GM21367 (cell line): Measurements from ENCODE around the gene ADAM19.
A peak's percentile ranks its signal among the peaks of the same experiment; 100 is the strongest.
"Not testable (repeated sequence)": the region's sequence is repeated elsewhere in the genome, so short reads cannot be mapped to it uniquely, and the experiment has no call there.

Experiments
- ATAC-seq: cut with Tn5 transposase; IDR thresholded peaks from one replicate; pipeline ENCODE4 v1.9.1; 2021; ENCODE audit not compliant: unreplicated experiment

The ADAM19 gene

DNA sequence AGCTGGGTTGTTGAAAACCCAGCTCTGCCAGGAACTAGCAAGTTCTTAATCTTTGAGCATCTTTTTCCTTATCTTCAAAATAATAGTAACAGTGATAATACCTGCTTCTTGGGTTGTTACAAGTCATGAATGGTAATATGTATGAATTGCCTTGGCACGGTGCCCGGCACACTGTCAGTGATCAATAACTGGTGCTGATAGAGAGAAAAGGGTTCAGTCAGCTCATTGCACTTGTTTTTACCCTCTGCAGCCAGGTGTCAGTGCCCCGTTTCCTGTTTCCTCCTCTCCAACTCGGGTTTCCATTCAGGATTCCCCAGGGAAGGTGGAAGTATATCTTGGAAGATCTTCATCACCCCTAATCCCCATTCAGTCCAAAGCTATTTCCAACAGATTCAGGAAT is 131.4 kb downstream of the ADAM19 start:
- no peak for ATAC-seq

DNA sequence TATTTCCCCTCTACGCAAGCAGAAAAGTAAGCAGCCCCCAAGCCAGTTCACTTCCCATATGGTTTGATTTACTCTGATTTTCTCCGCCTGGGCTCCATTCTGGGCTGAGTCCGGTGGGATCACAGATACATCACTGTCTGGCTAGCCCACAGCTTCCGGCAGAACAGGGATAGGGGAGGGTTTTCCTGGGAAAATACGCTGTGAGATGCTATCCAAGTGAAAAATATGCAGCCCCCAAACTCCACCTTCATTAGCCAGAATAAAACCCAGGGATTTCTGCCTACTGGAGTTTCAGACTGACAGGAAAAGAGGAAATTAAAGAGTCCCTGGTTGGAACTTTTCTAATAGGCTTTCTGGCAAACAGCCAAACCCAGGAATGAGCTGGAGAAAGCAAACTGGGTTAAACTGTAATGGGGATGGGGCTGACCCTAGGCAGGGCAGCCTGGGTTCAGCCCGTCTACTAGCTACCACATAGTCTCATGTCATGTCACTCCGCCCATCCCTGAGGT is 132.5 kb downstream of the ADAM19 start:
- no peak for ATAC-seq

DNA sequence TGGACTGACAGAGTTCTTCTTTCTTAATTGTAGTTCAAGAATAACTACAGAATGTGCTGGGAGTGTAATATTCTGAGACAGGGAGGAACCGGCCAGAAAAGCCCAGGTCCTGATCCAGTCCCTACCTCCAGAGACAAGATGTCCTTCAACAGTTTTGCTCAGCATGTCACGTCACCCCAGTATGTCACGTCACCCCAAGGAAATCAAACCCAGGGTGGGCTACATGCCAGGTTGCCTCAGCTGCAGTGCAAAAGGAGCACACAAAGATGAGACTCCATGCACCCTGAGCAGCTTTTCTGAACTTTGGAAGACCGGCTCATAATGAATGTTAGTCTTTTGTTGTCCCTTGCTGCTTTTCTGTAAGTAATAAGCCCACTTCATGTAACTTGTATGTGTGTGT is 141.5 kb downstream of the ADAM19 start:
- ATAC-seq = no peak

DNA sequence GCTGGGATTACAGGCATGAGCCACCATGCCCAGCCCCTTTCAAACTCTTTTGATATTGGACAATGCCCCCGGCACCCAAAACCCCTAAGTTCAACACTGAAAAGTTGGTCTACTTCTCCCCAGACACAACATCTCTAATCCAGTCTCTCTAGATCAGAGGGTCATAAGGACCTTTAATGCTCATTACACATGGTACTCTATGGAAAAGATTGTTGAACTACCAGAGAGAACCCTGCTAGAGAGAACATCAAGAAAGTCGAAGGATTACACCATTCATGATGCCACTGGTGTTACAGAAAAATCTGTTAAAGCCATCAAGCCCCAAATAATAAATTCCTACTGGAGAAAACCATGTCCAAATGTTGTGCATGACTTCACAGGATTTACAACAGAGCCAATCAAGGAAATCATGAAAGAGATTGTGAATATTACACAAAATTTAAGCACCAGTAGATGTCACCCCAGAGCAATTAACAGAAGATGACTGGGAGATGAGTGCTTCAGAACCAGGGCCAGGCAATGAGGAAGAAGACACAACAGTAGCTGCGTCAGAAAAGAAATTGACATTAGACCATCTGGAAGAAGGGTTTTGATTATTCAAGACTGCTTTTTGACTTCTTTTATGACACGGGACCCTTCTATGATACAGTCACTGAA is 143.9 kb downstream of the ADAM19 start:
- ATAC-seq = peak; percentile 75

DNA sequence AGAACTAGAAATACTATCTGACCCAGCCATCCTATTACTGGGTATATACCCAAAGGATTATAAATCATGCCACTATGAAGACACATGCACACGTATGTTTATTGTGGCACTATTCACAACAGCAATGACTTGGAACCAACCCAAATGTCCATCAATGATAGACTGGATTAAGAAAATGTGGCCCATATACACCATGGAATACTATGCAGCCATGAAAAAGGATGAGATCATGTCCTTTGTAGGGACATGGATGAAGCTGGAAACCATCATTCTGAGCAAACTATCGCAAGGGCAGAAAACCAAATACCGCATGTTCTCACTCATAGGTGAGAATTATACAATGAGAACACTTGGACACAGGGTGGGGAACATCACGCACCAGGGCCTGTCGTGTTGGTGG is 145.7 kb downstream of the ADAM19 start:
- not testable (repeated sequence) for ATAC-seq
